ENCODE results near the gene FSD1. TPM values are rescaled to one million over a fixed set of nuclear protein-coding genes. Genes with fewer than 3 reads are reported as not detected.

The FSD1 gene
- total RNA-seq, 1 donor from 2014 or later: 1.5 TPM

DNA sequence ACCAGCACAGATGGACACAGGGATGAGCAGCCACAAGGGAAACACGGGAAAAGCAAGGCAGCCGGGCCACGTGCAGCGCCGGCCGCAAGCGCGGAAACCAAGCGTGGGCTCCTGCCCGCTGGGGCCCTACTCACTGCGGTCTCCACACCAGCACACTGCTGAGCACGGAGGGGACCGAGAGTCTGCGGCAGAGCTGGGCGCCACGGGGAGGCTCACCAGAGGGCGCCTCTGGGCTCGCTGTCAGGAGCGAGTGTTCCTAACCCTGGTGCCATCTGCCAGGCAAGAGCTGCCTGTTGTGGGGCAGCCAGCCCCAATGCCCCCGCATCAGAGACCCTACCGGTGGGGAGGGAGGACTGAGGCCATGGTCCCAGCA is 65.5 kb downstream of the FSD1 start:
- DNase-seq (peak; percentile 83), ATAC-seq (peak; percentile 70)
- intact Hi-C loops (cut with DNase I): no loop called here
- no peaks in the 10 kb centered on the region for H3K9me3 ChIP-seq
- H3K27ac ChIP-seq: peak overlapping the region; percentile 73
- H3K36me3 ChIP-seq: peaks cover 19% of the 10 kb centered on the region
- no peaks in the 10 kb centered on the region for H3K27me3 ChIP-seq
- TF ChIP-seq CTCF (IDR thresholded peaks at IDR 0.05): peak; percentile 53
- peaks cover 73% of the 10 kb centered on the region for H3K4me1 ChIP-seq
- peak overlapping the region; percentile 31 for H3K4me3 ChIP-seq

- DNase-seq (no peak), ATAC-seq (no peak)
- no peaks in the 10 kb centered on the region for H3K27me3 ChIP-seq
- peak overlapping the region; percentile 73 for H3K27ac ChIP-seq
- intact Hi-C loops (cut with DNase I): no loop called here
- H3K9me3 ChIP-seq: no peaks in the 10 kb centered on the region
- peaks cover 13% of the 10 kb centered on the region for H3K36me3 ChIP-seq
- H3K4me1 ChIP-seq: peaks cover 80% of the 10 kb centered on the region
- H3K4me3 ChIP-seq: no peak overlapping the region
- TF ChIP-seq CTCF (IDR thresholded peaks at IDR 0.05): no peak
Observed at GRCh38 chr19:4370418-4371041, 66.1 kb downstream of the FSD1 start.

- intact Hi-C loops (cut with DNase I): no loop called here
- Histone ChIP-seq H3K9me3 (no peaks in the 10 kb centered on the region), H3K27ac (no peak overlapping the region), H3K4me3 (no peak overlapping the region), H3K4me1 (peaks cover 90% of the 10 kb centered on the region), H3K36me3 (peaks cover 3% of the 10 kb centered on the region), H3K27me3 (no peaks in the 10 kb centered on the region)
- ATAC-seq: no peak
- no peak for TF ChIP-seq CTCF (IDR thresholded peaks at IDR 0.05)
- DNase-seq: no peak
Observed at GRCh38 chr19:4371247-4372164, 67.1 kb downstream of the FSD1 start.

GRCh38 chr19:4372165-4373012 is 68.0 kb downstream of the FSD1 start:
- Histone ChIP-seq H3K27ac (peak overlapping the region; percentile 83), H3K27me3 (no peaks in the 10 kb centered on the region), H3K9me3 (no peaks in the 10 kb centered on the region), H3K36me3 (no peaks in the 10 kb centered on the region), H3K4me3 (no peak overlapping the region), H3K4me1 (peaks cover 99% of the 10 kb centered on the region)
- ATAC-seq: no peak
- no peak for TF ChIP-seq CTCF (IDR thresholded peaks at IDR 0.05)
- intact Hi-C loops (cut with DNase I): no loop called here
- DNase-seq: no peak

DNA sequence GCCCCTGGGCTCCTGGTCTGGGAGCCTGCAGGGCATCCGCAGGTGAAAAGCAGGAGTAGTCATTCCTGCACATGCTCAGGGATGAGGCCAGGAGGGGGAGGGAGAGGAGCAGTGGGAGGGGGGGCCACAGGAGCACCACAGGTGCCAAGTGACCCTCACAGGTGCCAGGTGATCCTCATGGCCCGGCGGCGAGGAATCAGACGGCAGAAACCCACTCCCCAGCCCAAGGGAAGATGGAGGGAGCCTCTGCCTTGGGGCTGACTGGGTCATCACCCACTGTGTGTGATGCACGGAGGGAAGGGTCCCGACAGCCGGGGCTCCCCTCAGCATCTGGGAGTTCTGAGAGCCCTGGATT is 68.6 kb downstream of the FSD1 start:
- no peaks in the 10 kb centered on the region for H3K9me3 ChIP-seq
- no peaks in the 10 kb centered on the region for H3K27me3 ChIP-seq
- ATAC-seq (no peak), DNase-seq (no peak)
- no peaks in the 10 kb centered on the region for H3K36me3 ChIP-seq
- intact Hi-C loops (cut with DNase I): no loop called here
- H3K4me1 ChIP-seq: peaks cover 99% of the 10 kb centered on the region
- peak overlapping the region; percentile 83 for H3K27ac ChIP-seq
- no peak for TF ChIP-seq CTCF (IDR thresholded peaks at IDR 0.05)
- no peak overlapping the region for H3K4me3 ChIP-seq

Other genes starting within 250 kb of the FSD1 start
- 54.3 TPM for gene ZBTB7A, start 237.7 kb upstream of the FSD1 start, total RNA-seq
- 110 TPM for gene MAP2K2, start 180.5 kb upstream of the FSD1 start, total RNA-seq
- not detected for gene CREB3L3, start 151.0 kb upstream of the FSD1 start, total RNA-seq
- gene SIRT6, start 122.0 kb upstream of the FSD1 start, total RNA-seq: 20.3 TPM
- 2.3 TPM for gene ANKRD24, start 121.9 kb upstream of the FSD1 start, total RNA-seq
- 2.0 TPM for gene EBI3, start 75.1 kb upstream of the FSD1 start, total RNA-seq
- 18.9 TPM for gene YJU2, start 57.5 kb upstream of the FSD1 start, total RNA-seq
- gene SHD, start 25.3 kb upstream of the FSD1 start, total RNA-seq: not detected
- 2.7 TPM for gene TMIGD2, start 2.2 kb upstream of the FSD1 start, total RNA-seq
- gene STAP2, start 34.2 kb downstream of the FSD1 start, total RNA-seq: 16.1 TPM
- 29.3 TPM for gene MPND, start 39.0 kb downstream of the FSD1 start, total RNA-seq
- gene SH3GL1, start 95.9 kb downstream of the FSD1 start, total RNA-seq: 47.6 TPM
- gene CHAF1A, start 98.0 kb downstream of the FSD1 start, total RNA-seq: 10.8 TPM
- gene UBXN6, start 153.2 kb downstream of the FSD1 start, total RNA-seq: 113 TPM
- gene HDGFL2, start 167.7 kb downstream of the FSD1 start, total RNA-seq: 30.6 TPM
- 4.1 TPM for gene PLIN4, start 213.9 kb downstream of the FSD1 start, total RNA-seq
- gene PLIN5, start 230.6 kb downstream of the FSD1 start, total RNA-seq: 17.2 TPM
- 15.9 TPM for gene LRG1, start 235.4 kb downstream of the FSD1 start, total RNA-seq